K562 (cell line): ENCODE measurements around the gene NPAS3.

Experiments used
- CTCF ChIP-seq, 3 experiments: IDR thresholded peaks in 2 of 3; conservative IDR thresholded peaks in 1 of 3; 2 replicates each; pipeline ENCODE4 v1.5.1; 2011 to 2012; ENCODE audit warnings: low read length in 3 of 3, mild to moderate bottlenecking in 3 of 3, control low read depth in 2 of 3, improper control_type of control experiment in 1 of 3, inconsistent platforms in 1 of 3, low read depth in 1 of 3, mixed read lengths in 1 of 3, moderate library complexity in 1 of 3; ENCODE audit not compliant: insufficient read depth in 2 of 3
- E4F1 ChIP-seq: fragments of 250-450 bp; sonication (Bioruptor Pico); IDR thresholded peaks from 2 replicates; pipeline ENCODE4 v1.5.0; 2021; ENCODE audit warnings: mild to moderate bottlenecking, borderline replicate concordance
- GABPB1 ChIP-seq: sonication (generic); formaldehyde crosslinking; IDR thresholded peaks from 2 replicates; pipeline ENCODE4 v1.8.0; 2022; ENCODE audit warnings: mild to moderate bottlenecking, missing genetic modification reagents
- POLR2AphosphoS5 ChIP-seq: IDR thresholded peaks from 2 replicates; pipeline ENCODE4 v1.6.1; 2011; ENCODE audit warnings: mild to moderate bottlenecking, low read depth, low read length, moderate library complexity; ENCODE audit not compliant: control insufficient read depth, insufficient read depth
- SMARCC2 ChIP-seq: fragments of 450-650 bp; IDR thresholded peaks from 2 replicates; pipeline ENCODE4 v1.6.1; 2017; ENCODE audit warnings: antibody characterized with exemption, moderate library complexity, mild to moderate bottlenecking, low read depth
- STAT6 ChIP-seq: sonication (generic); formaldehyde crosslinking; IDR thresholded peaks from 2 replicates; pipeline ENCODE4 v1.8.1; 2023; ENCODE audit warnings: mild to moderate bottlenecking, missing genetic modification reagents
- ZBTB2 ChIP-seq: fragments of 450-650 bp; IDR thresholded peaks from 2 replicates; pipeline ENCODE4 v1.6.1; 2016; ENCODE audit warnings: antibody characterized with exemption
- ZBTB26 ChIP-seq: fragments of 450-650 bp; formaldehyde crosslinking; IDR thresholded peaks from 2 replicates; pipeline ENCODE4 v1.4.0; 2022; ENCODE audit warnings: missing genetic modification characterization
- ZNF253 ChIP-seq: fragments of 250-450 bp; sonication (Bioruptor Pico); conservative IDR thresholded peaks from 2 replicates; pipeline ENCODE4 v1.6.1; 2021; ENCODE audit warnings: mild to moderate bottlenecking
- ZNF436 ChIP-seq: fragments of 250-450, 450-650 bp; sonication (Bioruptor Pico); formaldehyde crosslinking; IDR thresholded peaks from 2 replicates; pipeline ENCODE4 v1.7.0; 2020; ENCODE audit warnings: mild to moderate bottlenecking
- TF ChIP-seq, protein P1 (sequence below): IDR thresholded peaks from 3 replicates; pipeline ENCODE4 v1.6.1; 2011; ENCODE audit warnings: borderline replicate concordance, mild to moderate bottlenecking, moderate library complexity; ENCODE audit not compliant: insufficient read length; ENCODE audit errors: extremely low read depth
- TF ChIP-seq, protein P2 (sequence below): fragments of 450-650 bp; formaldehyde crosslinking; IDR thresholded peaks from 2 replicates; pipeline ENCODE4 v1.4.0; 2020; ENCODE audit warnings: mild to moderate bottlenecking, moderate library complexity

- TF ChIP-seq SMARCC2 (no peak), ZBTB26 (no peak), CTCF (IDR thresholded peaks at IDR 0.05 in 2 of 3, conservative IDR thresholded peaks at IDR 0.05 in 1 of 3; ENCODE audit: insufficient read depth in 2 of 3, low read depth in 1 of 3, low read length in 3 of 3) (no peak), E4F1 (CRISPR knock-in tag) (no peak), STAT6 (CRISPR knock-in tag) (no peak), ZNF436 (CRISPR knock-in tag) (no peak), ZBTB2 (no peak), POLR2AphosphoS5 (no peak), GABPB1 (CRISPR knock-in tag) (no peak), ZNF253 (CRISPR knock-in tag) (no peak)
- TF ChIP-seq, protein P1, sequence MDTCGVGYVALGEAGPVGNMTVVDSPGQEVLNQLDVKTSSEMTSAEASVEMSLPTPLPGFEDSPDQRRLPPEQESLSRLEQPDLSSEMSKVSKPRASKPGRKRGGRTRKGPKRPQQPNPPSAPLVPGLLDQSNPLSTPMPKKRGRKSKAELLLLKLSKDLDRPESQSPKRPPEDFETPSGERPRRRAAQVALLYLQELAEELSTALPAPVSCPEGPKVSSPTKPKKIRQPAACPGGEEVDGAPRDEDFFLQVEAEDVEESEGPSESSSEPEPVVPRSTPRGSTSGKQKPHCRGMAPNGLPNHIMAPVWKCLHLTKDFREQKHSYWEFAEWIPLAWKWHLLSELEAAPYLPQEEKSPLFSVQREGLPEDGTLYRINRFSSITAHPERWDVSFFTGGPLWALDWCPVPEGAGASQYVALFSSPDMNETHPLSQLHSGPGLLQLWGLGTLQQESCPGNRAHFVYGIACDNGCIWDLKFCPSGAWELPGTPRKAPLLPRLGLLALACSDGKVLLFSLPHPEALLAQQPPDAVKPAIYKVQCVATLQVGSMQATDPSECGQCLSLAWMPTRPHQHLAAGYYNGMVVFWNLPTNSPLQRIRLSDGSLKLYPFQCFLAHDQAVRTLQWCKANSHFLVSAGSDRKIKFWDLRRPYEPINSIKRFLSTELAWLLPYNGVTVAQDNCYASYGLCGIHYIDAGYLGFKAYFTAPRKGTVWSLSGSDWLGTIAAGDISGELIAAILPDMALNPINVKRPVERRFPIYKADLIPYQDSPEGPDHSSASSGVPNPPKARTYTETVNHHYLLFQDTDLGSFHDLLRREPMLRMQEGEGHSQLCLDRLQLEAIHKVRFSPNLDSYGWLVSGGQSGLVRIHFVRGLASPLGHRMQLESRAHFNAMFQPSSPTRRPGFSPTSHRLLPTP, result no peak
- TF ChIP-seq, protein P2, sequence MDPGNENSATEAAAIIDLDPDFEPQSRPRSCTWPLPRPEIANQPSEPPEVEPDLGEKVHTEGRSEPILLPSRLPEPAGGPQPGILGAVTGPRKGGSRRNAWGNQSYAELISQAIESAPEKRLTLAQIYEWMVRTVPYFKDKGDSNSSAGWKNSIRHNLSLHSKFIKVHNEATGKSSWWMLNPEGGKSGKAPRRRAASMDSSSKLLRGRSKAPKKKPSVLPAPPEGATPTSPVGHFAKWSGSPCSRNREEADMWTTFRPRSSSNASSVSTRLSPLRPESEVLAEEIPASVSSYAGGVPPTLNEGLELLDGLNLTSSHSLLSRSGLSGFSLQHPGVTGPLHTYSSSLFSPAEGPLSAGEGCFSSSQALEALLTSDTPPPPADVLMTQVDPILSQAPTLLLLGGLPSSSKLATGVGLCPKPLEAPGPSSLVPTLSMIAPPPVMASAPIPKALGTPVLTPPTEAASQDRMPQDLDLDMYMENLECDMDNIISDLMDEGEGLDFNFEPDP, result no peak
Measured at GRCh38 chr14:33052943-33053342, 114.3 kb downstream of the NPAS3 start.
